CD4-positive, alpha-beta T cell (primary cell): Measurements from ENCODE around the gene JUNB. TPM values are rescaled to one million over a fixed set of nuclear protein-coding genes. Genes with fewer than 3 reads are reported as not detected.
A peak's percentile ranks its signal among the peaks of the same experiment; 100 is the strongest.

ENCODE experiments used
- ATAC-seq: fragments of 200-7000 bp; cut with Tn5 transposase; one replicate; pipeline ENCODE4 v1.10.0; 2022; ENCODE audit warnings: mild to moderate bottlenecking; ENCODE audit not compliant: poor library complexity
- CTCF ChIA-PET: fragments of 350-600 bp; sonication (Branson Sonifier 250); formaldehyde crosslinking; loops from one replicate; lab custom pipeline; 2021; ENCODE audit warnings: antibody characterized with exemption, inconsistent platforms; lab: Charles Lee
- POLR2A ChIA-PET: fragments of 350-600 bp; sonication (Branson Sonifier 250); formaldehyde crosslinking; loops from one replicate; lab custom pipeline; 2021; ENCODE audit warnings: antibody characterized with exemption, inconsistent platforms; lab: Charles Lee
- DNase-seq, 14 experiments: peaks; one replicate each; pipeline ENCODE4 v3.0.0-alpha.2; 2013 to 2020; ENCODE audit warnings: mixed read lengths in 2 of 14
- H3K27ac ChIP-seq, 2 donors: one replicate each; pipeline versions ENCODE4 v1.5.1 to v1.7.0; 2013; ENCODE audit warnings: low read length in 2 of 2, low read depth in 1 of 2, mild to moderate bottlenecking in 1 of 2
- H3K27me3 ChIP-seq, 2 experiments: 1 replicate in 1 of 2; 2 replicates in 1 of 2; pipeline versions ENCODE4 v1.6.1 to v1.7.0; 2013; ENCODE audit warnings: low read length in 2 of 2, control low read depth in 1 of 2, mild to moderate bottlenecking in 1 of 2, moderate library complexity in 1 of 2; ENCODE audit not compliant: insufficient read depth in 2 of 2, control insufficient read depth in 1 of 2
- H3K36me3 ChIP-seq: one replicate; pipeline ENCODE4 v1.6.1; 2013; ENCODE audit warnings: low read length, control low read depth; ENCODE audit not compliant: insufficient read depth
- H3K4me1 ChIP-seq: one replicate; pipeline ENCODE4 v1.6.1; 2013; ENCODE audit warnings: low read length, control low read depth; ENCODE audit not compliant: insufficient read depth
- H3K4me3 ChIP-seq: one replicate; pipeline ENCODE4 v1.5.1; 2013; ENCODE audit warnings: mild to moderate bottlenecking, low read length, moderate library complexity
- H3K9me3 ChIP-seq, 2 experiments: 1 replicate in 1 of 2; 2 replicates in 1 of 2; pipeline versions ENCODE4 v1.6.1 to v1.7.0; 2013; ENCODE audit warnings: low read length in 2 of 2, mild to moderate bottlenecking in 2 of 2, control low read depth in 1 of 2, moderate library complexity in 1 of 2; ENCODE audit not compliant: control insufficient read depth in 1 of 2, insufficient read depth in 1 of 2
- H3K27ac Mint-ChIP-seq: one replicate; pipeline ENCODE4 v1.8.0; 2020; ENCODE audit warnings: mixed read lengths
- H3K27me3 Mint-ChIP-seq: one replicate; pipeline ENCODE4 v1.8.0; 2021; ENCODE audit warnings: mixed read lengths
- H3K36me3 Mint-ChIP-seq: one replicate; pipeline ENCODE4 v1.8.0; 2021; ENCODE audit warnings: low read depth, mixed read lengths
- H3K4me1 Mint-ChIP-seq: one replicate; pipeline ENCODE4 v1.8.0; 2021; ENCODE audit warnings: low read depth, mixed read lengths
- H3K4me3 Mint-ChIP-seq: one replicate; pipeline ENCODE4 v1.8.0; 2020; ENCODE audit warnings: mild to moderate bottlenecking, mixed read lengths
- H3K9me3 Mint-ChIP-seq: one replicate; pipeline ENCODE4 v1.8.0; 2020; ENCODE audit warnings: mixed read lengths
- intact Hi-C, 2 experiments: fragments of 100-400 bp; cut with DNase I in 1 of 2; cut with micrococcal nuclease in 1 of 2; formaldehyde crosslinking; loops; one replicate each; pipeline versions ENCODE4 v1.15.1 to v1.9.0; 2023 to 2025; cut with DNase I, micrococcal nuclease
- total RNA-seq, 174 experiments: library from RNA in 2 of 174; stranded (reverse) in 2 of 174; gene quantifications; one replicate each; pipeline ENCODE4 v1.2.3 and lab custom pipeline; 2021 to 2026
- TF ChIP-seq, protein P1 (sequence below): fragments of 200-600 bp; IDR thresholded peaks from one replicate; pipeline ENCODE4 v1.8.0; 2022; ENCODE audit warnings: antibody characterized with exemption, mild to moderate bottlenecking

Gene JUNB
- total RNA-seq, 2 experiments from 2014 or later = 2,467 to 2,518 TPM

GRCh38 chr19:12784871-12785430 is 6.3 kb upstream of the JUNB start:
- ChIA-PET POLR2A (no interaction called here), CTCF (no interaction called here)
- Histone ChIP-seq H3K4me1 (peaks cover 78% of the 10 kb centered on the region), H3K36me3 (no peaks in the 10 kb centered on the region), H3K4me3 (no peak overlapping the region), H3K27ac (peak overlapping the region; percentile 91 to 98), H3K27me3 (no peaks in the 10 kb centered on the region), H3K9me3 (no peaks in the 10 kb centered on the region)
- Mint-ChIP-seq H3K9me3 (no peaks in the 10 kb centered on the region), H3K27me3 (no peaks in the 10 kb centered on the region), H3K27ac (no peak overlapping the region), H3K4me1 (peaks cover 33% of the 10 kb centered on the region), H3K4me3 (no peak overlapping the region), H3K36me3 (no peaks in the 10 kb centered on the region)
- ATAC-seq = peak; percentile 0
- TF ChIP-seq, protein P1, sequence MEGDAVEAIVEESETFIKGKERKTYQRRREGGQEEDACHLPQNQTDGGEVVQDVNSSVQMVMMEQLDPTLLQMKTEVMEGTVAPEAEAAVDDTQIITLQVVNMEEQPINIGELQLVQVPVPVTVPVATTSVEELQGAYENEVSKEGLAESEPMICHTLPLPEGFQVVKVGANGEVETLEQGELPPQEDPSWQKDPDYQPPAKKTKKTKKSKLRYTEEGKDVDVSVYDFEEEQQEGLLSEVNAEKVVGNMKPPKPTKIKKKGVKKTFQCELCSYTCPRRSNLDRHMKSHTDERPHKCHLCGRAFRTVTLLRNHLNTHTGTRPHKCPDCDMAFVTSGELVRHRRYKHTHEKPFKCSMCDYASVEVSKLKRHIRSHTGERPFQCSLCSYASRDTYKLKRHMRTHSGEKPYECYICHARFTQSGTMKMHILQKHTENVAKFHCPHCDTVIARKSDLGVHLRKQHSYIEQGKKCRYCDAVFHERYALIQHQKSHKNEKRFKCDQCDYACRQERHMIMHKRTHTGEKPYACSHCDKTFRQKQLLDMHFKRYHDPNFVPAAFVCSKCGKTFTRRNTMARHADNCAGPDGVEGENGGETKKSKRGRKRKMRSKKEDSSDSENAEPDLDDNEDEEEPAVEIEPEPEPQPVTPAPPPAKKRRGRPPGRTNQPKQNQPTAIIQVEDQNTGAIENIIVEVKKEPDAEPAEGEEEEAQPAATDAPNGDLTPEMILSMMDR = no peak
- intact Hi-C loops = loop anchor here in 1 of 2 experiments (10.0 kb wide), 1 partner anchor 150 kb away; the partner anchor contains the start of genes CALR and FARSA
- DNase-seq = peak in 5 of 14 experiments; percentile 17 to 85 (median 72)

- no peaks in the 10 kb centered on the region for H3K9me3 Mint-ChIP-seq
- TF ChIP-seq, protein P1 = no peak
- ChIA-PET POLR2A (no interaction called here), CTCF (interaction anchor here (0.7 kb wide), 1 partner anchor 11 kb away, joined by 4 read pairs; no protein-coding TSS in a partner anchor)
- no peaks in the 10 kb centered on the region for H3K27me3 Mint-ChIP-seq
- intact Hi-C loops = loop anchor here in 1 of 2 experiments (10.0 kb wide), 1 partner anchor 149 kb away; the partner anchor contains the start of genes CALR and FARSA
- Histone ChIP-seq H3K27ac (peak overlapping the region; percentile 91 to 98), H3K36me3 (no peaks in the 10 kb centered on the region), H3K9me3 (no peaks in the 10 kb centered on the region), H3K27me3 (no peaks in the 10 kb centered on the region), H3K4me1 (peaks cover 82% of the 10 kb centered on the region), H3K4me3 (no peak overlapping the region)
- peaks cover 37% of the 10 kb centered on the region for H3K4me1 Mint-ChIP-seq
- H3K4me3 Mint-ChIP-seq = no peak overlapping the region
- H3K27ac Mint-ChIP-seq = no peak overlapping the region
- ATAC-seq (no peak), DNase-seq (peak in 4 of 14 experiments; percentile 7 to 57 (median 51))
- H3K36me3 Mint-ChIP-seq = peaks cover 5% of the 10 kb centered on the region
These were observed 5.8 kb upstream of the JUNB start for GRCh38 chr19:12785431-12786031.

- Mint-ChIP-seq H3K36me3 (peaks cover 13% of the 10 kb centered on the region), H3K27me3 (peaks cover 2% of the 10 kb centered on the region), H3K27ac (peak overlapping the region; percentile 32), H3K9me3 (no peaks in the 10 kb centered on the region), H3K4me1 (peaks cover 44% of the 10 kb centered on the region), H3K4me3 (no peak overlapping the region)
- Histone ChIP-seq H3K9me3 (no peaks in the 10 kb centered on the region), H3K4me1 (peaks cover 87% of the 10 kb centered on the region), H3K27ac (peak overlapping the region; percentile 91 to 98), H3K36me3 (no peaks in the 10 kb centered on the region), H3K4me3 (no peak overlapping the region), H3K27me3 (no peaks in the 10 kb centered on the region)
- POLR2A ChIA-PET = interaction anchor here (4.0 kb wide), 1 partner anchor 9 kb away, joined by 31 read pairs; no protein-coding TSS in a partner anchor
- intact Hi-C loops = loop anchor here in 1 of 2 experiments (10.0 kb wide), 1 partner anchor 148 kb away; the partner anchor contains the start of genes CALR and FARSA
- no peak for ATAC-seq
- CTCF ChIA-PET = interaction anchor here (0.7 to 1.1 kb wide), 2 partner anchors 9 to 10 kb away, joined by 3 to 4 read pairs; no protein-coding TSS in a partner anchor
- TF ChIP-seq, protein P1 = no peak
- DNase-seq = peak in 4 of 14 experiments; percentile 13 to 75 (median 57)
These were observed 5.0 kb upstream of the JUNB start for GRCh38 chr19:12786141-12786870.
